Neural crest cell (in vitro differentiated cells): Measurements from ENCODE around the gene RAB24. TPM values are rescaled to one million over a fixed set of nuclear protein-coding genes. Genes with fewer than 3 reads are reported as not detected.
"Not testable (repeated sequence)": the region's sequence is repeated elsewhere in the genome, so short reads cannot be mapped to it uniquely, and the experiment has no call there.

ENCODE experiments used
- DNase-seq: peaks from one replicate; pipeline ENCODE4 v3.0.0; 2021; ENCODE audit warnings: low read depth, mixed read lengths, low spot score
- H3K27ac Mint-ChIP-seq: one replicate; pipeline ENCODE4 v1.8.0; 2021; ENCODE audit warnings: mild to moderate bottlenecking, mixed read lengths; ENCODE audit not compliant: unreplicated experiment
- H3K27me3 Mint-ChIP-seq: 2 replicates; pipeline ENCODE4 v1.8.0; 2021; ENCODE audit warnings: low read depth, mild to moderate bottlenecking, mixed read lengths
- H3K36me3 Mint-ChIP-seq: 2 replicates; pipeline ENCODE4 v1.8.0; 2021; ENCODE audit warnings: low read depth, mild to moderate bottlenecking, mixed read lengths
- H3K4me1 Mint-ChIP-seq: 2 replicates; pipeline ENCODE4 v1.8.0; 2021; ENCODE audit warnings: mixed read lengths
- H3K4me3 Mint-ChIP-seq: one replicate; pipeline ENCODE4 v1.8.0; 2021; ENCODE audit warnings: mild to moderate bottlenecking, mixed read lengths
- H3K9me3 Mint-ChIP-seq: 2 replicates; pipeline ENCODE4 v1.8.0; 2021; ENCODE audit warnings: mixed read lengths
- CTCF ChIP-seq: fragments of 200-600 bp; sonication (generic); conservative IDR thresholded peaks from 2 replicates; pipeline ENCODE4 v1.5.0; 2021; ENCODE audit warnings: antibody characterized with exemption, mild to moderate bottlenecking
- total RNA-seq: library from RNA; stranded (reverse); gene quantifications from 2 replicates; pipeline ENCODE4 v1.2.1, GENCODE V29; 2021

RAB24 gene
- total RNA-seq, 1 donor from 2014 or later, result 32.0 TPM

DNA sequence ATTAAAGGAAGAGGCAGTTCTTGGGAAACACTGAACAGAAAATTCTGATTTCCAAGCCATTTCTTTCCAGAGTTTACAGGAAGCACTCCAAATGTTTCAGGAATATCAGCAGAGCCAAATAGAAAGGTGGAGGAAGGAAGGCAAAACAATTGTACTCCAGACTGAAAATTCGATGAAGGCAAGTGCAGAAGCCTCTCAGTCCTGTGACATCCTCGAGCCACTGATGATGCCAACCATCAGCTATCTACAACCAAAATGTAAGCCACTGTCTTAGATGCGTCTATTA lies 45.8 kb upstream of the RAB24 start:
- Mint-ChIP-seq H3K9me3 (no peaks in the 10 kb centered on the region), H3K27me3 (peaks cover 2% of the 10 kb centered on the region), H3K4me1 (peaks cover 29% of the 10 kb centered on the region), H3K27ac (no peak overlapping the region), H3K36me3 (no peaks in the 10 kb centered on the region), H3K4me3 (peak overlapping the region; percentile 99)
- no peak for DNase-seq
- TF ChIP-seq CTCF, result no peak

DNA sequence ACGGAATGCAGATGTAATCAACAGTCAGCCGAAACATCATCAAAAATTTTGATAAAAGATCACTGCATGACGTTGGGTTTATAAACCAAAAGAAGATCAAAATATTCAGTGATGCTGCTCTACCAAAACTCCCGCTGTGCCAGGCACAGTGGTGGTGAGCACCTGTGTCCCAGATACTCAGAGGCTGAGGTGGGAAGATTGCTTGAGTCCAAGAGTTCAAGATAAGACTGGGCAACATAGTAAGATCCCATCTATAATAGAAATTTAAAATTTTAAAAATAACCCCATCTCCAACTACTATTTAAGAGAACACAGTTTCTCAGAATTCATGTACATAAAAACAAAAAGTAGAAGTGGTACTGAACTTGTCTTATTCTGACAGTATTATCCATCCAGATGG lies 44.2 kb upstream of the RAB24 start:
- Mint-ChIP-seq H3K36me3 (peaks cover 3% of the 10 kb centered on the region), H3K4me3 (peak overlapping the region; percentile 66), H3K9me3 (no peaks in the 10 kb centered on the region), H3K4me1 (peaks cover 29% of the 10 kb centered on the region), H3K27me3 (no peaks in the 10 kb centered on the region), H3K27ac (no peak overlapping the region)
- DNase-seq, result no peak
- TF ChIP-seq CTCF, result no peak

DNA sequence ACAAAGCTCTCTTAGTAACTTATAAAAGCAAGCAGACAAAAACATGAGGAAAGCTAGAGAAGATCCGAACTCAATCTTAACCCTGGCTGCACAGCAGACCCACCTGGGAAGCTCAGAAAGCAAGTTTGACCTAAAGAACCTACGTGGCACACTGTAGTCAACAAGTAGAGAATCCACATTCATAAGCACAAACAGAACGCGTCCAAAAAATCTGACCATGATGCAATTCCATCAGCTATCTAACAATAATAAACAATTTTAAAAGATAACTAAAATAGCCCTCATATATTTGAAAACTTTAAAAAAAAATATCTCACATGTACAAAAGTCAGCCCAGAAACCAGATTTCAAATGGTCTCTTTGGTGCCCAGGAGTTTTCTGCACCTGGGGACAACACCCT lies 43.3 kb upstream of the RAB24 start:
- Mint-ChIP-seq H3K9me3 (no peaks in the 10 kb centered on the region), H3K36me3 (peaks cover 3% of the 10 kb centered on the region), H3K4me1 (peaks cover 24% of the 10 kb centered on the region), H3K27ac (no peak overlapping the region), H3K27me3 (no peaks in the 10 kb centered on the region), H3K4me3 (peak overlapping the region; percentile 39)
- no peak for DNase-seq
- TF ChIP-seq CTCF, result no peak

GRCh38 chr5:177344891-177345290 lies 41.4 kb upstream of the RAB24 start:
- DNase-seq, result no peak
- TF ChIP-seq CTCF, result no peak
- no peaks in the 10 kb centered on the region for H3K9me3 Mint-ChIP-seq
- H3K27me3 Mint-ChIP-seq, result no peaks in the 10 kb centered on the region
- H3K4me3 Mint-ChIP-seq, result no peak overlapping the region
- peaks cover 3% of the 10 kb centered on the region for H3K36me3 Mint-ChIP-seq
- H3K27ac Mint-ChIP-seq, result no peak overlapping the region
- peaks cover 11% of the 10 kb centered on the region for H3K4me1 Mint-ChIP-seq

- Mint-ChIP-seq H3K36me3 (peaks cover 3% of the 10 kb centered on the region), H3K27me3 (no peaks in the 10 kb centered on the region), H3K4me1 (peaks cover 8% of the 10 kb centered on the region), H3K9me3 (no peaks in the 10 kb centered on the region), H3K27ac (no peak overlapping the region), H3K4me3 (no peak overlapping the region)
- TF ChIP-seq CTCF, result no peak
- no peak for DNase-seq
Measured at GRCh38 chr5:177343777-177344176, 40.3 kb upstream of the RAB24 start.

- H3K36me3 Mint-ChIP-seq, H3K4me1 Mint-ChIP-seq, H3K27me3 Mint-ChIP-seq, H3K4me3 Mint-ChIP-seq, H3K27ac Mint-ChIP-seq, H3K9me3 Mint-ChIP-seq, DNase-seq: not testable (repeated sequence)
Measured at GRCh38 chr5:177343000-177343399, 39.5 kb upstream of the RAB24 start.
